Activated CD8-positive, alpha-beta memory T cell treated with anti-CD3 and anti-CD28 coated beads for 48 hours (primary cell): ENCODE data around the gene TRIM40.

Experiments
- DNase-seq, 3 experiments: peaks; one replicate each; pipeline ENCODE4 v3.0.0-alpha.2; 2020; ENCODE audit warnings: low read depth in 2 of 3, low spot score in 2 of 3

The TRIM40 gene

GRCh38 chr6:30135757-30136156 lies at the start of gene TRIM40:
Gene TRIM40, plus strand, starts transcription at chr6:30136140. Its CDS starts 897 bp downstream, at chr6:30137037.
- DNase-seq = no peak

GRCh38 chr6:30087876-30088275 lies 48.1 kb upstream of the TRIM40 start:
- no peak for DNase-seq

- no peak for DNase-seq
These were observed 44.2 kb upstream of the TRIM40 start for GRCh38 chr6:30091577-30092381.

- no peak for DNase-seq
These were observed 42.9 kb upstream of the TRIM40 start for GRCh38 chr6:30092852-30093543.

GRCh38 chr6:30093951-30094661 lies 41.8 kb upstream of the TRIM40 start:
- no peak for DNase-seq

- no peak for DNase-seq
These were observed 39.1 kb upstream of the TRIM40 start for GRCh38 chr6:30096829-30097228.

- no peak for DNase-seq
These were observed 37.8 kb upstream of the TRIM40 start for GRCh38 chr6:30097902-30098768.

- DNase-seq = no peak
These were observed 35.8 kb upstream of the TRIM40 start for GRCh38 chr6:30100154-30100553.

GRCh38 chr6:30100585-30101443 lies 35.1 kb upstream of the TRIM40 start:
- DNase-seq = no peak

GRCh38 chr6:30101444-30102413 lies 34.2 kb upstream of the TRIM40 start:
- peak; percentile 47 for DNase-seq

GRCh38 chr6:30102414-30102969 lies 33.4 kb upstream of the TRIM40 start:
- DNase-seq = no peak

- DNase-seq = peak; percentile 54 to 60 (median 57)
These were observed 32.7 kb upstream of the TRIM40 start for GRCh38 chr6:30102970-30103871.

- DNase-seq = no peak
These were observed 32.1 kb upstream of the TRIM40 start for GRCh38 chr6:30103872-30104179.

- DNase-seq = no peak
These were observed 31.3 kb upstream of the TRIM40 start for GRCh38 chr6:30104661-30105060.

GRCh38 chr6:30111266-30111856 lies 24.6 kb upstream of the TRIM40 start:
- no peak for DNase-seq

GRCh38 chr6:30112402-30112994 lies 23.4 kb upstream of the TRIM40 start:
- DNase-seq = no peak
